Effector memory CD4-positive, alpha-beta T cell (primary cell): Measurements from ENCODE around the gene MPPED1.

ENCODE experiments used
- DNase-seq, 3 donors: peaks; one replicate each; pipeline ENCODE4 v3.0.0-alpha.2; 2020
- H3K27ac ChIP-seq: 2 replicates; pipeline ENCODE4 v1.7.0; 2013; ENCODE audit warnings: mild to moderate bottlenecking, low read length, moderate library complexity; ENCODE audit not compliant: insufficient read depth, poor library complexity, severe bottlenecking
- H3K27me3 ChIP-seq: replicated peaks from 2 replicates; pipeline ENCODE4 v1.7.0; 2013; ENCODE audit warnings: mild to moderate bottlenecking, low read length; ENCODE audit not compliant: insufficient read depth, control insufficient read depth, poor library complexity, severe bottlenecking
- H3K36me3 ChIP-seq: 2 replicates; pipeline ENCODE4 v1.7.0; 2013; ENCODE audit warnings: mild to moderate bottlenecking, low read length, moderate library complexity; ENCODE audit not compliant: control insufficient read depth, insufficient read depth
- H3K4me1 ChIP-seq: 2 replicates; pipeline ENCODE4 v1.7.0; 2013; ENCODE audit warnings: low read length, mild to moderate bottlenecking; ENCODE audit not compliant: control insufficient read depth, insufficient read depth, poor library complexity, severe bottlenecking
- H3K4me3 ChIP-seq: 2 replicates; pipeline ENCODE4 v1.7.0; 2013; ENCODE audit warnings: low read length, low read depth, mild to moderate bottlenecking; ENCODE audit not compliant: insufficient read depth, poor library complexity, severe bottlenecking
- H3K9me3 ChIP-seq: 2 replicates; pipeline ENCODE4 v1.7.0; 2013; ENCODE audit warnings: mild to moderate bottlenecking, low read length, moderate library complexity; ENCODE audit not compliant: control insufficient read depth

MPPED1 gene

DNA sequence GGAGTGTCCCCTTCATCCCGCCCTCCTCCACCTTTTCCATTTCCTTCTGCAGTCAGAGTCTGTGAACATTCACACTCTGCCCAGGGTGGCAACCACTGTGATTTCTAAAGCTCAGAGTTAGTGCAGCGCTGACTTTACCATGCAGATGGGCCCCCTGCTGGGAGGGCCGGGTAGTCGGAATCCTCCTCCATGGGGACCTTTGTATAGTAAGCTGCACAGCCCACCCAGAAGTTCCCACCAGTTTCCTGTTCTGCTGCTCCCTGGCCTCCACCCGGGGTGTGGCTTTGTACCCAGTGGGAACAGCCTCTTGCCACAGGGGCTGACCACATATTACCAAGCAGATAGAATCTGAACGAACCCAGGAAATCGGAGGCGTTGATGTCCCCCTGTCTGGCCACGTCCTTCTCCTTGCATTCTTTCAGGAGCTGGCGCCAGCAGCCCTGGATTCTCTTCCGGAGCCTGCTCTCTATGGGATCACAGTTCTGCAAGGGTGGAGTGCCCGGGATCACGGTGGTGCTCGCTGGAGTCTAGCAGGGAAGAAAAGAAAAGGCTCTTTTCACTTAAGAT, 125.3 kb downstream of the MPPED1 start:
- DNase-seq: no peak

DNA sequence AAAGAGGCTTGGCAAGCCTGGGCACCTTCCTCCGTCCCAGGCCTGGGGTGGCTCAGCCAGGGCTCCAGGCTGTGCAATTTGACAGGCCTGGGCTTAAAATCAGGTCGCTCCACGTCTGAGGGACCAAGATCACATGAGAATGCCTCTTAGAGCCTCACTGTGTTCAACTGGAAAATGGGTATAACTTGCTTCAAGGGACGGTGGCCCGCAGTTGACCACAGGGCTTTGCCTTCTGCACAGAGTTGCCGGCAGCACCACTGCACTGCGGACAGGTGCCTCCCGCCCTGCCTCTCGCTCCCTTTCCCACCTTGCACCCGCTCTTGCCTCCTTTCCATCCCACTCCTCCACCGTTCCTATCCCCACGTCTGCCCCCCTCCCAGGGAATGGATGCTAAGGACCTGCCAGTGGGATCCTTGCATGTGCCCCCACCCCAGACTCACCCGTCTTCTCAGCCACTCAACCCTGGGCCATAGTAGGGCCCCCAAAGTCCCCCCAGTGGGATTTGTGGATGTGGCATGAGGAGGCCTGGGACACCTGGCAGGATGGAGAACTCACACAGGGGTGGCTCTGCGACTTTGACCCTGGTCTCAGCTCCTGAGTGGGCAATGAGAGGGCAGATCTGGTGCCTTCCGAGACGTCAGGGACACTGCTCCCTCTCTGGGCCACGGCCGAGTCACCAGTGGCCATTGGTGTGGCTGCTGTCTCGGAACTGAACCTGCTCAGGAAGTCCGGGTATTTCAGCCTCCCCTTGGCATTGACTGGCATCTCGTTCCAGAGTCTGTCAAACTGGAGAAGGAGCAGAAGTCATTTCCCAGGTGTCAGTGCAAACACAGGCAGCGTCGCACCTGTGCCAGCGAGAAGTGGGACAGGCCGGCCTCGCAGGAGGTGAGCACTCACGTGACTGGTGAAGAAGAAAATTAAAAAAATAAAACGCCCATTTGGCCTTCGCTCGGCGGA, 128.0 kb downstream of the MPPED1 start:
- H3K4me3 ChIP-seq: no peak overlapping the region
- H3K9me3 ChIP-seq: no peaks in the 10 kb centered on the region
- H3K4me1 ChIP-seq: no peaks in the 10 kb centered on the region
- DNase-seq: no peak
- H3K36me3 ChIP-seq: no peaks in the 10 kb centered on the region
- H3K27ac ChIP-seq: no peak overlapping the region
- H3K27me3 ChIP-seq: peaks cover 5% of the 10 kb centered on the region

More for the DNA sequence above, 125.3 kb downstream of the MPPED1 start:
- Histone ChIP-seq H3K36me3 (no peaks in the 10 kb centered on the region), H3K27me3 (peaks cover 5% of the 10 kb centered on the region), H3K4me1 (no peaks in the 10 kb centered on the region), H3K4me3 (no peak overlapping the region), H3K9me3 (no peaks in the 10 kb centered on the region), H3K27ac (no peak overlapping the region)

DNA sequence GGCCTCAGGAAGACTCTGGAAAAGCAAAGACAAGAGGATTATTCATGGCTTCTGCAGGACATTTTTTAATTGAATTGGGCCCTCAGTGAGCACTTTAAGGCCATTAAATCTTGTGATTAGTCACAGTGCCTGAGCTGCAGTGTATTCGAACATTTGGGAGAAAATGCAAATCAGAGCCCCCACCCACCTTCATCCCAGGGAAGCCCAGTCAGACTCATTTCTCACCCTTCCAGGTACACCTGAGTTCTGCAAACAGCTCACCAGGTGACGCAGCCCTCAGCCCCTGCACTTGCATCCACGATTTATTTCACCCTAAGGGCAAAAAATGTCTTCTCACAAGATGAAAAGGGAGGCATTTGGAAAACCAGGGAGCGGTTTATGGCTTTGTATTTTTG, 128.7 kb downstream of the MPPED1 start:
- Histone ChIP-seq H3K9me3 (no peaks in the 10 kb centered on the region), H3K27me3 (peaks cover 5% of the 10 kb centered on the region), H3K27ac (no peak overlapping the region), H3K36me3 (no peaks in the 10 kb centered on the region), H3K4me3 (no peak overlapping the region), H3K4me1 (no peaks in the 10 kb centered on the region)
- no peak for DNase-seq

DNA sequence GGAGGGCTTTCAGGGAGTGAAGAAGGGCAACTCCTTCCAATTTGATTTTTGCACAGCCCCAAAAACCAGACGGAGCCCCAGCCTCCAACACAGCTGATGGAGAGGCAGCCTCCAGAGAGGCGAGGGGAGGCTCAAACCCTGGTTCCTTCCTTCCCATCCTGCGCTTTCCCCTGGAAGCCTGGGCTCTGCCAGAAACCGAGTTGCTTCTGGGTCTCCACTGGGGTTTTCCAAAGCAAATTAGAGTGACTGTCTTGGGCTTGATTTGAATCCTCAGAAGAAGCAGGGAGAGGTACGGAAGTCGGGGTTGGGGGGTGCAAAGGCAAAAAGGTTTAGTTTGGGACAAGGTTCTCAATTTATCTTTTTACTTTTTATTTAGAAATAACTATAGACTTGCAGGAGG, 129.2 kb downstream of the MPPED1 start:
- no peak overlapping the region for H3K4me3 ChIP-seq
- H3K9me3 ChIP-seq: no peaks in the 10 kb centered on the region
- H3K36me3 ChIP-seq: no peaks in the 10 kb centered on the region
- H3K4me1 ChIP-seq: no peaks in the 10 kb centered on the region
- DNase-seq: no peak
- no peak overlapping the region for H3K27ac ChIP-seq
- peaks cover 5% of the 10 kb centered on the region for H3K27me3 ChIP-seq

DNA sequence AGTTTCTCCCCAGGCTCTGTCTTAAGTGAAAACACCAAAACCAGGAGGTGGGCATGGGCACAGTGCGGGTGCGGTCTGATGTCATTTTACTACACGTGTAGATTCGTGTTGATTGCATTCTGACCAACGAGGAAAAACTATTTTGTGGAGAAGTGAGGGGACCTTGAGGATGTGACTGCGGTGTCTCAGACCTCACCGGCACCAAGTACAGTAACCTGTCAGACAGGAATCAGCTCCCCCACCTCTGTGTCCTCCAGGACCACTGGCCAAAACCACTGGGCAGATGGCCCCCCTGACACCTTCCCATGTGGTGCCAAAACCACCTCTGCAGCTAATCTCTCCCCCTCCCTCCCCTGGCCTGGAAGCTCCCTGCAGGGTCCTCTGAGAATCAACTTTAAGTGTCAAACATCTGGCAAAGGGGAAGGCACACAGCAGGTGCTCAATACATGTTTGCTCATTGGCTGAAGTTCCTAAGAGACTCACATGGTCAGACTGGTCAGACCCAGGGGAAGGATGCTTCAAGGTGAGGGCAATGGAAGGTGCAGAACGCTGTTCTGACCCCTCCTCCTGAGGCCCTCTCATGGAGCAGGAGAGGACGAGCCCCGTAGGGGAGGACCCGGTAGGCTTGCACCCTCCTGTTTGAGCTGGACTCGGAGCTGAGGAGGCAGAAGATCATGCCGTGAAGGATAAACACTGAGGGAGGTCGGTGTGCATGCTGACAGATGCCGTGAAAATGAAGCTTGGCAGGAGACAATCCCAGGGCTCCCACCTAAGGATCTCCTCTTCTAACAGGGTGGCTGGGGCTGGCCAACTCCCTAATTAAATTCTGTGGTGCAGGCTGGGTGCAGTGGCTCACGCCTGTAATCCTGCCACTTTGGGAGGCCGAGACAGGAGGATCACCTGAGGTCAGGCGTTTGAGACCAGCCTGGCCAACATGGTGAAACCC, 129.9 kb downstream of the MPPED1 start:
- H3K9me3 ChIP-seq: no peaks in the 10 kb centered on the region
- peaks cover 5% of the 10 kb centered on the region for H3K27me3 ChIP-seq
- H3K4me1 ChIP-seq: no peaks in the 10 kb centered on the region
- H3K36me3 ChIP-seq: no peaks in the 10 kb centered on the region
- no peak for DNase-seq
- no peak overlapping the region for H3K4me3 ChIP-seq
- no peak overlapping the region for H3K27ac ChIP-seq

DNA sequence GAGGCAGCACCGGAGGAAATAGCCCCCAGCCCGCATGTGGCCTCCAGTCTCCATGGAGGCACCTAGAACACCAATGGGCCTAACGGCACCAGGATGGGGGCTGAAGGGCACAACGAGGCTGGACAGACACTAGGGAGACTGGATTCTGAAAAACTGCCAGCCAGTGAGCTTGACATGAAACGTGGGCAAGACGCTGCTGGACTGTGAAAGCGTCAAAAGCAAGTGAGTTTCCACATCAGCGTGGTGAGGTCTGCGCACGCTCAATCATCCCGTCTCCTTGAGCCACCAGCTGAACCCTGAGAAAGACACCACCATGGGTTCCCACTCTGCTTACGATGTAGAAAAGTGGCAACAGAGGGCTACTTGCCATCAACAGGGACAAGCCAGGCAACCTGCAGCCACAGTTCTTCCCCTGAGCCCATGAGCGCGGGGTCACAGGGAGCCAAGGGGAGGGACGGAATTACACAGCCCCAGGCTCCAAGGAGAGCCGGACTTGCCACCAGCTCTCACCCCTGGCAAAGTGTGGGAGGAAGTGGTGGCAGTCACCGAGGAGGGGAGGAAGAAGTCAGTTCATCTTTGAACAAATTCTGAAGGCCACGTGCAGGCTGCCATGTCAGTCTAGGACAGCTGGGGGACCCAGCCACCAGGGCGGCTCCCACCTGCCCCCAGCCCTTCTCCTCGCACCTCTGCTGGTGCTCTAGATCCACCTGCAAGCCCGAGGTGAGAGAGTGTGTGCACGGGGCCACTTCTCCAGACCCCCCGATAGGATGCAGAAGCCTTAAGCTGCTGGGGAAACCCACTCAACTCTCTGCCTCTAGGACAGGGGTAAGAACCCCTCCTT, 131.1 kb downstream of the MPPED1 start:
- no peaks in the 10 kb centered on the region for H3K9me3 ChIP-seq
- DNase-seq: no peak
- H3K36me3 ChIP-seq: no peaks in the 10 kb centered on the region
- H3K27ac ChIP-seq: no peak overlapping the region
- no peaks in the 10 kb centered on the region for H3K4me1 ChIP-seq
- H3K4me3 ChIP-seq: no peak overlapping the region
- peaks cover 3% of the 10 kb centered on the region for H3K27me3 ChIP-seq

DNA sequence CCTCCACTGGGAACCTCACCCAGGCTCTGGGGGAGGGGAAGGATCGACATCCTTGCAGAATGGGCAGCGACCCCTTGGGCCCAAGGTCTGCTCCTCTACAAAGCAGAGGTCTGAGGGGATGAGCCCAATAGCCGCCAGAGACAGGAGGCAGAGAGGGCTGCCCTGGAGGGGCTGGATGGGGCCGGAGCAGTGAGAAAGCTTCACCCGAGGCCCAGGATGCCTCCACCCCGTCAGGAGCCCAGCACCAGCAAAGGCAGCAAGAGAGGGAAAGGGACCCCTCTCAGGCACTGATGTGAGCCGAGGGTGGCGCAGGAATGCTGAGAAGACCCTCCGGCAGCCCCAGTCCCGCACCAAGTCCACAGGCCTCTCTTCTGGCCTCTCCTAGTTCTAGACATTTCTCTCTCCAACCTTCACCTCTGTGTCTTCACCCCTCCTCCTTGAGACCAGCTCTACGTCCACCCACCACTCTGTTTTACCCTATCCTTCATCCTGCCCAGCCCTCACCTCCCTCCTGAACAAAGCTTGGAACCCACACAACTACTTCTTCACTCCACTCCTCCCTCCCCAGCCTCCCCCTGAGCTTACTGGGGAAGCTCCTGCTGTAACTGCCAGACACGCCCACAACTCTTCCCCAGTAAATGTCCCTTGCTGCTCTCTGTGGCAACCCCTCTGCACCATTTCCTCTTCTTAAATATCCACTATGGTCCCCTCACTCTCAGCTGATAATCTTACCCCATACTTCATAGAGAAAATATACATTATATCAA, 131.9 kb downstream of the MPPED1 start:
- no peaks in the 10 kb centered on the region for H3K9me3 ChIP-seq
- DNase-seq: no peak

DNA sequence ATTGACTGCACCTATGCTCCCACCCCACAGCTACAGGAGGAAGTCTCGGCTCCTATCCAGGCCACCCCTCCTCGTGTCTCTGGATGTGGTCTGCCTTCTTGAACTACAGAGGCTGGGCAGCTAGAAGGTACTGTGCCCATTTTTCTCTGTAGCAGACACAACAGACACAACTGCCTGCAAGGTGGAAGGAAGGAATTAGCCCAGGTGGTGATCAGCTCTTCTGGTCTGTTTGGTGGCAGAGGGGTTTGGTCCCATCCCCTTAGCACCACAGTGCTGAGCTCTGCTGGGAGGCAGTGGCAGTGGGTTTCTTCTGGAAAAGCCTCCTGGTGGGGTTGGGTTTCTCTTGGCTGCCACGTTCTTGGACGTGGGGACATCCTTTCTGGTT, 132.5 kb downstream of the MPPED1 start:
- no peak for DNase-seq
- Histone ChIP-seq H3K27ac (no peak overlapping the region), H3K27me3 (no peaks in the 10 kb centered on the region), H3K36me3 (no peaks in the 10 kb centered on the region), H3K4me3 (no peak overlapping the region), H3K4me1 (no peaks in the 10 kb centered on the region), H3K9me3 (no peaks in the 10 kb centered on the region)

More for the DNA sequence above, 131.9 kb downstream of the MPPED1 start:
- H3K27me3 ChIP-seq: no peaks in the 10 kb centered on the region
- no peaks in the 10 kb centered on the region for H3K36me3 ChIP-seq
- H3K4me1 ChIP-seq: no peaks in the 10 kb centered on the region
- H3K27ac ChIP-seq: no peak overlapping the region
- no peak overlapping the region for H3K4me3 ChIP-seq

DNA sequence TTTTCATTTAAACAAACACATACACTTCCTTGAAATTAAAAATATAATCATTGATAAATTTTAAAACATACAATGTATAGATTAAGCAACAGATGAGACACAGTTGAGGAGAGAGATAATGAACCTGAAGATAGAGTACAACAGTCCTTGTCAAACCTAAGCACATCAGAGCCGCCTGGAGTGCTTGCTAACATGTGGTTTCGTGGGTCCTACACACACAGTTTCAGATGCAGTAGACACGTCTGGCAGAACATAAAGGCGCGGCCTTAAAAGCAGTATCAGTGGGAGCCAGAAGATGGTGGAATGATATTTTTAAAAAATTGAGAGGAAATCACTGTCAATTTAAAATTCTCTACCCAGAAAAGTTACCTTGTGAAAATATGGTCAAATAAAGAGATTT, 134.4 kb downstream of the MPPED1 start:
- H3K27ac ChIP-seq: no peak overlapping the region
- no peaks in the 10 kb centered on the region for H3K36me3 ChIP-seq
- no peaks in the 10 kb centered on the region for H3K27me3 ChIP-seq
- H3K9me3 ChIP-seq: no peaks in the 10 kb centered on the region
- no peak overlapping the region for H3K4me3 ChIP-seq
- H3K4me1 ChIP-seq: no peaks in the 10 kb centered on the region
- DNase-seq: no peak
